Sigmoid colon (tissue), 4 donors: Measurements from ENCODE around the gene USP6.

Experiments
- CTCF ChIP-seq, 4 experiments: fragments of 450-650 bp in 3 of 4; fragments of 200-600 bp in 1 of 4; IDR thresholded peaks; one replicate each; pipeline ENCODE4 v1.5.1; 2016 to 2019; ENCODE audit warnings: antibody characterized with exemption in 4 of 4, mild to moderate bottlenecking in 3 of 4, moderate library complexity in 2 of 4
- EP300 ChIP-seq, 4 donors: sonication (generic); formaldehyde crosslinking; IDR thresholded peaks; one replicate each; pipeline ENCODE4 v1.6.1; 2017; ENCODE audit warnings: antibody characterized with exemption in 4 of 4
- POLR2A ChIP-seq, 2 donors: fragments of 450-650 bp; IDR thresholded peaks; one replicate each; pipeline ENCODE4 v1.6.1; 2016; ENCODE audit warnings: antibody characterized with exemption in 2 of 2, mild to moderate bottlenecking in 2 of 2, moderate library complexity in 2 of 2
- POLR2AphosphoS5 ChIP-seq, 4 donors: sonication (generic); formaldehyde crosslinking; IDR thresholded peaks; one replicate each; pipeline ENCODE4 v1.6.1; 2017; ENCODE audit warnings: antibody characterized with exemption in 4 of 4

- TF ChIP-seq POLR2A (IDR thresholded peaks at IDR 0.05) (no peak), CTCF (IDR thresholded peaks at IDR 0.05) (no peak), EP300 (IDR thresholded peaks at IDR 0.05) (no peak), POLR2AphosphoS5 (IDR thresholded peaks at IDR 0.05) (no peak)
Observed at GRCh38 chr17:5139458-5139732, 23.6 kb downstream of the USP6 start.
